D721Med (cell line): Measurements from ENCODE around the gene SLC15A1.

Source experiments
- DNase-seq: peaks from one replicate; pipeline ENCODE4 v3.0.0; 2011; ENCODE audit warnings: low spot score; ENCODE audit not compliant: insufficient read length
- FAIRE-seq: peaks from 2 replicates; lab custom pipeline; 2011; peaks lifted over from hg19 to GRCh38; lab: Jason Lieb, UNC
- TF ChIP-seq, protein P1 (sequence below): IDR thresholded peaks from 2 replicates; pipeline ENCODE4 v1.5.1; 2012; ENCODE audit warnings: mild to moderate bottlenecking, control low read depth; ENCODE audit not compliant: insufficient read depth; ENCODE audit errors: missing control alignments

Gene SLC15A1

GRCh38 chr13:98707281-98707999, 45.0 kb downstream of the SLC15A1 start:
- no peak for FAIRE-seq
- TF ChIP-seq, protein P1, sequence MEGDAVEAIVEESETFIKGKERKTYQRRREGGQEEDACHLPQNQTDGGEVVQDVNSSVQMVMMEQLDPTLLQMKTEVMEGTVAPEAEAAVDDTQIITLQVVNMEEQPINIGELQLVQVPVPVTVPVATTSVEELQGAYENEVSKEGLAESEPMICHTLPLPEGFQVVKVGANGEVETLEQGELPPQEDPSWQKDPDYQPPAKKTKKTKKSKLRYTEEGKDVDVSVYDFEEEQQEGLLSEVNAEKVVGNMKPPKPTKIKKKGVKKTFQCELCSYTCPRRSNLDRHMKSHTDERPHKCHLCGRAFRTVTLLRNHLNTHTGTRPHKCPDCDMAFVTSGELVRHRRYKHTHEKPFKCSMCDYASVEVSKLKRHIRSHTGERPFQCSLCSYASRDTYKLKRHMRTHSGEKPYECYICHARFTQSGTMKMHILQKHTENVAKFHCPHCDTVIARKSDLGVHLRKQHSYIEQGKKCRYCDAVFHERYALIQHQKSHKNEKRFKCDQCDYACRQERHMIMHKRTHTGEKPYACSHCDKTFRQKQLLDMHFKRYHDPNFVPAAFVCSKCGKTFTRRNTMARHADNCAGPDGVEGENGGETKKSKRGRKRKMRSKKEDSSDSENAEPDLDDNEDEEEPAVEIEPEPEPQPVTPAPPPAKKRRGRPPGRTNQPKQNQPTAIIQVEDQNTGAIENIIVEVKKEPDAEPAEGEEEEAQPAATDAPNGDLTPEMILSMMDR: no peak
- no peak for DNase-seq

GRCh38 chr13:98706446-98707110, 45.9 kb downstream of the SLC15A1 start:
- TF ChIP-seq, protein P1: no peak
- DNase-seq (no peak), FAIRE-seq (no peak)

- FAIRE-seq: no peak
- TF ChIP-seq, protein P1: no peak
- DNase-seq: no peak
Observed at GRCh38 chr13:98697791-98698190, 54.7 kb downstream of the SLC15A1 start.

DNA sequence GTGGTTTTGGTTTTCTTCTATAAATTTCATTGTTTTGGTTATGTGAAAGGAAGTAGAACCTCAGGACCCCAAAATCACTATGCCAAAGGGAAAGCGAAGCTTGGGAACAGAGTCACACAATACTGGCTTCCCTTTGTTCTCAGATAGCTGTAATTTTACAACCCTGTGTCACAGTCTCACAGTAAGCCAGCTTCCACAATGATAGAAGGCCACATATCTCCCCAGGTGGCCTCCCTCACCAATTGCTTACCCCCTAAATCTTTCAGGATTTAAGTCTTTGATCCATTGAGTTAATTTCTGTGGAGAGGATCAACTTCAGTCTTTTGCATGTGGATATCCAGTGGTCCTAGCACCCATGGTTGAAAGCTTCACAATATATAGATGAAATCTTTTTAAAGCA, 58.7 kb downstream of the SLC15A1 start:
- no peak for DNase-seq
- TF ChIP-seq, protein P1: no peak

GRCh38 chr13:98691360-98691759, 61.1 kb downstream of the SLC15A1 start:
- DNase-seq (no peak), FAIRE-seq (no peak)
- TF ChIP-seq, protein P1: no peak

More for the DNA sequence above, 58.7 kb downstream of the SLC15A1 start:
- no peak for FAIRE-seq

DNA sequence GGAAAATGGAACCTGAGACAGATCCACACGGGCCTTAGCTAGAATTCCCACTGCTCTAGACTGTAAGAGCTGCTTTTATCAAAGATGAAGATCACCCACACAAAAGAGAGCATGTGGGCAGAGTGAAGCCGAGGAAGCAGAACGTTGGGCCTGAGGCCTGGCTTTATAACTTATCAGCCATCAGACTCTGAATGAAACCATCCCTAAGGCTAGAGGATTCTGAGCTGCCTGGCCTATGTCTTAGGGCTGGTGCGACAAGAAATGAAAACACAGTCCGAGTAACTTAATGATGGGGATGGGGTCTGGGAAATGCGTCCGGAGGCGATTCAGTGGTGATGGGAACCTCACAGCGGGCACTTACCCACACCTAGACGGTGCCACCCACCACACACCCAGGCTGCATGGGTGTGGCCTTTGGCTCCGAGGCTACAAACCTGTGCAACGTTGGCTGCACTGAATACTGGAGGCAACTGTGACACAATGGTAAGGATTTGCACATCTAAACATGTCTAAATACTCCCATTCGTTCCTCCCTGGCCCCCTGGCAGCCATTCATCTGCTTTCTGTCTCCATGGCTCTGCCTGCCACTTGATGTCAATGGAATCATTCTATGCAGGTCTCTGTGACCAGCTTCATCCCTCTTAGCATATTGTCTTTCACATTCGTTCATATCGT, 62.0 kb downstream of the SLC15A1 start:
- FAIRE-seq (no peak), DNase-seq (no peak)
- TF ChIP-seq, protein P1: no peak
